Pancreas (tissue), 10 donors: ENCODE results near the gene QPCT. TPM values are rescaled to one million over a fixed set of nuclear protein-coding genes. Genes with fewer than 3 reads are reported as not detected.

Experiments used
- ATAC-seq, 4 donors: fragments of 200-7000 bp; cut with Tn5 transposase; one replicate each; pipeline versions ENCODE4 v1.8.0 to v1.9.1; 2020; ENCODE audit warnings: mild to moderate bottlenecking in 4 of 4, moderate library complexity in 4 of 4
- DNase-seq, 6 donors: peaks; one replicate each; pipeline ENCODE4 v3.0.0-alpha.2; 2020
- FAIRE-seq: peaks from 2 replicates; lab custom pipeline; 2012; peaks lifted over from hg19 to GRCh38; lab: Jason Lieb, UNC
- H3K27ac ChIP-seq, 4 donors: fragments of 200-600 bp; sonication (generic); 1 replicate in 3 of 4; 2 replicates in 1 of 4; pipeline versions ENCODE4 v1.5.0 to v1.8.0; 2020
- H3K27me3 ChIP-seq, 4 donors: fragments of 200-600 bp; one replicate each; pipeline ENCODE4 v1.8.0; 2021
- H3K36me3 ChIP-seq, 3 donors: fragments of 200-600 bp; sonication (generic) in 1 of 3; one replicate each; pipeline versions ENCODE4 v1.5.0 to v1.8.0; 2020 to 2021
- H3K4me1 ChIP-seq, 3 donors: fragments of 200-600 bp; one replicate each; pipeline ENCODE4 v1.8.0; 2021
- H3K4me3 ChIP-seq, 4 donors: fragments of 200-600 bp; sonication (generic) in 2 of 4; one replicate each; pipeline versions ENCODE4 v1.5.0 to v1.8.0; 2020 to 2021
- H3K9me3 ChIP-seq, 4 donors: fragments of 200-600 bp; one replicate each; pipeline ENCODE4 v1.8.0; 2021
- CTCF ChIP-seq, 4 donors: fragments of 200-600 bp; sonication (generic) in 3 of 4; IDR thresholded peaks; one replicate each; pipeline versions ENCODE4 v1.5.0 to v1.8.0; 2021; ENCODE audit warnings: antibody characterized with exemption in 4 of 4
- WGBS, 2 donors: extraction: QIAGEN DNeasy Blood & Tissue Kit; methylation state at CpG; one replicate each; pipeline ENCODE4 v1.1.7; 2013; 5-methylcytosine and 5-hydroxymethylcytosine counted together
- intact Hi-C, 3 donors: fragments of 100-400 bp; cut with DNase I; formaldehyde crosslinking; loops; one replicate each; pipeline versions ENCODE4 v1.11.1 to v1.14.2; 2022
- polyA plus RNA-seq, 2 donors: library from polyadenylated mRNA; stranded (reverse); fragments of 200-250 nt; gene quantifications; one replicate each; pipeline ENCODE4 v1.2.3, GENCODE V29; 2013
- total RNA-seq, 6 donors: library from RNA; stranded (reverse); fragmentation: NEBNext Ultra II Directional in 4 of 6; extraction: Animal tissue kit (Norgen Biotek cat#: 25700) in 4 of 6; gene quantifications; one replicate each; pipeline versions ENCODE4 v1.2.1 to v1.2.4, GENCODE V29; 2021 to 2023
- donor health status: healthy with polysubstance abuse.
- donor health status: DM: no; HTN: no; CAD: no; lungs with moderate emphysema.
- donor health status: DM: no; HTN: no; CAD: no.
- donor health status: control.
- donor health status: control.
- donor health status: Bipolar disorder and iron deficiency.
- donor health status: DM: yes; HTN: yes; CAD: no.
- donor health status: DM: no; HTN: no; CAD: no.
- donor health status: DM: no; HTN: no; CAD: no.
- donor health status: DM: yes; HTN: yes; CAD: no.

The QPCT gene
- total and polyA plus RNA-seq, 8 donors = 0.79 to 69.0 (median 7.4) TPM

GRCh38 chr2:37418956-37419355 lies 74.5 kb downstream of the QPCT start:
- Histone ChIP-seq H3K36me3 (no peaks in the 10 kb centered on the region), H3K27me3 (no peaks in the 10 kb centered on the region), H3K9me3 (no peaks in the 10 kb centered on the region), H3K4me1 (no peaks in the 10 kb centered on the region), H3K4me3 (no peak overlapping the region), H3K27ac (no peak overlapping the region)
- DNase-seq (no peak), ATAC-seq (no peak), FAIRE-seq (no peak)
- intact Hi-C loops = loop anchor here in 1 of 3 donors (10.0 kb wide), 1 partner anchor 416 kb away; no protein-coding TSS in a partner anchor
- TF ChIP-seq CTCF (IDR thresholded peaks at IDR 0.05) = no peak
- 87 to 94% methylated on average over 6 of the region's 6 CpGs for WGBS, 2 donors

GRCh38 chr2:37421686-37422085 lies 77.3 kb downstream of the QPCT start:
- no peak for ATAC-seq
- intact Hi-C loops = no loop called here
- Histone ChIP-seq H3K4me3 (no peak overlapping the region), H3K27me3 (no peaks in the 10 kb centered on the region), H3K36me3 (no peaks in the 10 kb centered on the region), H3K9me3 (no peaks in the 10 kb centered on the region), H3K27ac (no peak overlapping the region), H3K4me1 (no peaks in the 10 kb centered on the region)
- FAIRE-seq = no peak
- no peak for TF ChIP-seq CTCF (IDR thresholded peaks at IDR 0.05)
- no peak for DNase-seq
- 87 to 93% methylated on average over 6 of the region's 6 CpGs for WGBS, 2 donors

GRCh38 chr2:37422816-37423215 lies 78.4 kb downstream of the QPCT start:
- H3K36me3 ChIP-seq = no peaks in the 10 kb centered on the region
- ATAC-seq (no peak), FAIRE-seq (no peak), DNase-seq (no peak)
- no peaks in the 10 kb centered on the region for H3K4me1 ChIP-seq
- 85 to 86% methylated on average over 4 of the region's 4 CpGs for WGBS, 2 donors
- no peaks in the 10 kb centered on the region for H3K9me3 ChIP-seq
- H3K27me3 ChIP-seq = no peaks in the 10 kb centered on the region
- no peak overlapping the region for H3K27ac ChIP-seq
- no peak overlapping the region for H3K4me3 ChIP-seq
- intact Hi-C loops = no loop called here
- no peak for TF ChIP-seq CTCF (IDR thresholded peaks at IDR 0.05)

Other genes with a start within 250 kb of the QPCT start
- 10 to 100 TPM; 11.6 to 22.6 (median 14.6) TPM for gene EIF2AK2, start 187.7 kb upstream of the QPCT start, total RNA-seq
- 1 to 10 TPM; 2.6 to 5.4 TPM for gene EIF2AK2, start 187.7 kb upstream of the QPCT start, polyA plus RNA-seq
- not detected for gene SULT6B1, start 156.0 kb upstream of the QPCT start, total RNA-seq
- not detected for gene SULT6B1, start 156.0 kb upstream of the QPCT start, polyA plus RNA-seq
- 10 to 100 TPM; 13.7 to 19.7 (median 15.7) TPM for gene CEBPZOS, start 148.1 kb upstream of the QPCT start, total RNA-seq
- gene CEBPZOS, start 148.1 kb upstream of the QPCT start, polyA plus RNA-seq = 10 to 100 TPM; 23.4 to 35.3 TPM
- gene CEBPZ, start 113.0 kb upstream of the QPCT start, total RNA-seq = 10 to 100 TPM; 20.6 to 31.2 (median 25.7) TPM
- 10 to 100 TPM; 30.8 to 41.4 TPM for gene CEBPZ, start 113.0 kb upstream of the QPCT start, polyA plus RNA-seq
- 1 to 10 TPM; 4.7 to 8.0 (median 6.9) TPM for gene NDUFAF7, start 113.0 kb upstream of the QPCT start, total RNA-seq
- 10 to 100 TPM in 1 of 2 donors, 1 to 10 TPM in 1; 8.0 to 20.0 TPM for gene NDUFAF7, start 113.0 kb upstream of the QPCT start, polyA plus RNA-seq
- gene PRKD3, start 19.8 kb upstream of the QPCT start, total RNA-seq = 10 to 100 TPM in 3 of 6 donors, 1 to 10 TPM in 3; 6.7 to 17.2 (median 9.2) TPM
- 1 to 10 TPM; 4.1 to 5.5 TPM for gene PRKD3, start 19.8 kb upstream of the QPCT start, polyA plus RNA-seq